HG03039 (cell line): ENCODE measurements around the gene ARHGAP12.

Source experiments
- ATAC-seq: cut with Tn5 transposase; IDR thresholded peaks from one replicate; pipeline ENCODE4 v1.9.1; 2021; ENCODE audit warnings: mild to moderate bottlenecking, moderate library complexity; ENCODE audit not compliant: unreplicated experiment

ARHGAP12 gene

DNA sequence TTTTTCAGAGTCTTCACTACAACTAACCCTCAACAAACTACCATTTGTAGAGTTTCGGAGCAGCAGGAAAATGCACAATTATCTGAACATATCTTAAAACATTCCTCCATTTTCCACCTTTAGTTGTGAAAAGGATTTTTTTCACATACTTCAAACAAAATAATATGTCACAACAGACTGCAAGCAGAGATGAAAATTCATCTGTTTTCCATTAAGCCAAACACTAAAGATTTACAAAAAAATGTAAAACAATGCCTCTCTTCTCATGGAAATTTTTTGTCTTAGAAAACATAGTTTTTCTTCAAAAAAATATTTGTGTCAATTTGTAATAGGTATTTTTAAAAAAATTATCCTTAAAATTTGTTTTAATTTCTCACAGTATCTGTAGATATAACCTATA is 98.9 kb downstream of the ARHGAP12 start:
- no peak for ATAC-seq

DNA sequence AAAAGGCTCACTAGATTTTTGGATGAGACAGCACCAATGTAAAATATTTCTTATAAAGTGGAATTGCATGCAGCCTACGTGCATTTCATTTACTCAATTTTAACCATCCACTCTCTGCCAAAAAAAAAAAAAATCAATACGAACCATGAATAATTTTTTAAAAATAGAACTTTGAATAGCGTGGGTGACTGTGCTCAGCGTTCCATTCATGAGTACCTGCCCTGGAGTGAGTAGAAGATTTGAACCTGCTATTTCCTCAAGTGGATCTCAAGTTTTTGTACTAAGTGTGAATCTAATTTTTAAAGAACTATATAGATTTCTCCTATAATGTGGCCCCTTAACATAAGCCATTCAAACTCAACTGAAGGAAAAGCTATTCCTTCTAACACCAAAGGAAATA is 105.3 kb downstream of the ARHGAP12 start:
- no peak for ATAC-seq

DNA sequence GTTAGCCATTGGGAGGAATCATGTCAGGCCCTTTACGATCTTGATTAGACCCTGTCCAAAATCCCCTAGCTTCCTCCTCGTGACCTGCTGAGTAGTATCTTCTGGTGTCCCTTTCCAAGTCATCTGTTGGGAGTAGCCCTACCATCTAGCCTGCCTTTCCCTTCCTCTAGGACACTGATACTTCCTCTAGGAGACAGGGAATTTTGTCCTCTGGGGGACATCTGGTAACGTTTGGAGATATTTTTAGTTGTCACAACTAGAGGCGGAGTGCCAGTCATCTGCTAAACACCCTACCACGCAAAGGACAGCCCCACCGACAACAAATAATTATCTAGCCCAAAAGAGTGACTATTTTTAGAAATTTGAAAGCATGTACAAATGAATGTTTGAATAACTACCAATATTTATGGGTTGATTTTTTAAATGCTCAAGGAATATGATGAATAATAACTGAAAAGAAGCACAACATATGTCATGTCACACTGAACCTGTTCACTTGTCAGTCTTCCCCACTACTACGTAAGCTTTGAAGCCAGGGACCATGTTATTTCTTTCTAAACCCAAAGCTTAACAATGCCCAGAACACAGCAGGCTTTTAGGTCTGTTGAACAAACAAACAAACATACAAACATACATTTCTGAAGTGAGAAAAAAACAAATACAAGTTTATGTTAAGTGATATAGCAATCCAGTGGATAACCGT is 105.9 kb downstream of the ARHGAP12 start:
- ATAC-seq = no peak

DNA sequence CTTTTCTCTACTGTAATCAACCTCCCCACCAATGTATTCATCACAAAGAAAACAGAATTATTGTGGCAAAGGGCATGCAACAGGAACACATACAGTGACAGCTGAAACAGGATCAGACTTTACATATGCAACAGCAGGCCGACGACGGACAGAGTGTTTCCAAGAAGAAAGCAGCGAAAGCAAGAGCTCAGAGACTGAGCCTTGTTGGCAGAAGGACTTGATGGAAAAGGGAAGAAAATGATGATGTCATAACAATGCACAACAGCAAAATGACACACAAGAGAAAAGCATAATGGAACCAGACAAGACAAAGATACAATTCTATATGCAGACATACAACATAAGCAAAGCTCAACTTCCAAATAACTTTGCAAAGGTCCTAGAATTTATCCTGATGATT is 106.5 kb downstream of the ARHGAP12 start:
- ATAC-seq = no peak

DNA sequence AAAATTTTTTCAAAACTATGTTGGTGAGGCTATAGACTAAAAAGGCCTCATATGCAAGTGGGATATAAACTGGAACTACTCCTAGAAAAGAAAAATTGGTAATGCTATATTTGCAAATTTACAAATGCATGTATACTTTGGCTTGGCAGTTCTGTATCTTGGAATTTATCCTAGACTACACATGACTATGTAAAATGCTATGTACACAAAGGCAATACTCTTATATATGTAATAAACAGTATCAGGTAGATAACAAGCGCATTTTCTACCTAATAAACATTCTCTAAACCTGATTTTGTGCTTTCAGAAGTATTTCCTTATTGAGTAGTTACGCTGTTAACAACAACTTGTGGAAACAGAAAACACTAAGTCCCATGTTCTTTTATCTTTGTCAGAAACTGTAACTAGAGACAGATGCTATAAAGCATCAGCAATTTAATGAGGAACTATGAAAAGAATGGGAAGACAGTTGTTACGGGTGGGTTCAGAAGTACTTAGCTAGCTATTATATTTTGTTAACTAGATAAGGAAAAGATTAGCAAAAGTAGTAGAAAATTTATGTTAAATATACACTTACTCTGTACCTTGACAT is 107.8 kb downstream of the ARHGAP12 start:
- ATAC-seq = no peak

DNA sequence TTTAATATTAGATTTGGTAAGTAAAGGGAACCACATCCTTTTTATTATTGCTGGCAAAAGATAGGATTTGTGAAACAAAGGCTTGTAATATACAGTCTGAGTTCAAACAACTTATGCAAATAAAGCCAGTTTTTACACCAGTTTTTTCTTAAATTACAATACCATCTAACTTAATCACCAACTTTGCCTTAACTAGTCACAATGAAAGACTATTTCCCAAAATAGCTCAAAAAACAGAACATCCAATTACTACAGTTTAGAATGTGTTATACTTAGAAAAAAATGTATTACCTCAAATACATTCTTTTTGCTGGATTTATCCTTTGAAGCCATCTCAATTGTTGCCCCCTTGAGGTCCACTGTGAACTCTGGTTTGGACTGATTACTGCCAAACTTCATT is 108.5 kb downstream of the ARHGAP12 start:
- no peak for ATAC-seq

DNA sequence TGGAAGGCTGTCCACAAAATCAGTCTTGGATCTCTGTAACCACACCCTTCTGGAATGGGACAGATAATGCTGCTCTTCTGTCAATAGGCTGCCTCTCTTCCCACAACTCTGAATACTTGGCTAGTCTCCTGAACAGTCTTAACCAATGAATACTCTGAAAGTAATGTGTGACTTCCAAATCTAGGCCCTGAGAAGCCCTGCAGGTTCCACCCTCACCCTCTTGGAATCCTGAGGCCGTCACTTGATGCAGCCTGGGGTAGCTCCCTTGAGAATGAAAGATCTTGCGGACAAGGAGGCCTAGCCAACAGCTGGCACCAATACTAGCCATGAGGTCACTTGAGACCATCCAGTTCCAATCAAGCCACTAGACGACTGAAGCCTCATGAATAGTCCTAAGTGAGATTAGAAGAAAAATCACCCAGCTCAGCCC is 109.2 kb downstream of the ARHGAP12 start:
- ATAC-seq = no peak

DNA sequence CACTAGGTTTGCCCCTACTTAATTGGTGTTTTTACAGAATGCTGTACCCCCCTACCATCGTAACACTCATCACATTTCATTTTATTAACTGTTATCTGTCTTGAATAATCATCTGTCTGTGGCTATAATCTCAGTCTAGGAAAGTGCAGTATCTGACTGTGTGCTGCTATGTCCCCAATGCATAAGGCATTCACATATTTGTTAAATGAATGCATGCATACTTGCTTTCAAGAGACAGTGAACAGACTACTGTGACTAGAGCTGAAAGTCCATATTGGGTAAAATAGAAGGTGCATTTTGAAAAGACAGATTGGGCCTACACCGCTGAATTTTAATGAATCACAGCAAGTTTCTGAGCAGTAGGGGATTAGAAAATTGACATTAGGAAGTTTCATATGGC is 112.3 kb downstream of the ARHGAP12 start:
- ATAC-seq = no peak

DNA sequence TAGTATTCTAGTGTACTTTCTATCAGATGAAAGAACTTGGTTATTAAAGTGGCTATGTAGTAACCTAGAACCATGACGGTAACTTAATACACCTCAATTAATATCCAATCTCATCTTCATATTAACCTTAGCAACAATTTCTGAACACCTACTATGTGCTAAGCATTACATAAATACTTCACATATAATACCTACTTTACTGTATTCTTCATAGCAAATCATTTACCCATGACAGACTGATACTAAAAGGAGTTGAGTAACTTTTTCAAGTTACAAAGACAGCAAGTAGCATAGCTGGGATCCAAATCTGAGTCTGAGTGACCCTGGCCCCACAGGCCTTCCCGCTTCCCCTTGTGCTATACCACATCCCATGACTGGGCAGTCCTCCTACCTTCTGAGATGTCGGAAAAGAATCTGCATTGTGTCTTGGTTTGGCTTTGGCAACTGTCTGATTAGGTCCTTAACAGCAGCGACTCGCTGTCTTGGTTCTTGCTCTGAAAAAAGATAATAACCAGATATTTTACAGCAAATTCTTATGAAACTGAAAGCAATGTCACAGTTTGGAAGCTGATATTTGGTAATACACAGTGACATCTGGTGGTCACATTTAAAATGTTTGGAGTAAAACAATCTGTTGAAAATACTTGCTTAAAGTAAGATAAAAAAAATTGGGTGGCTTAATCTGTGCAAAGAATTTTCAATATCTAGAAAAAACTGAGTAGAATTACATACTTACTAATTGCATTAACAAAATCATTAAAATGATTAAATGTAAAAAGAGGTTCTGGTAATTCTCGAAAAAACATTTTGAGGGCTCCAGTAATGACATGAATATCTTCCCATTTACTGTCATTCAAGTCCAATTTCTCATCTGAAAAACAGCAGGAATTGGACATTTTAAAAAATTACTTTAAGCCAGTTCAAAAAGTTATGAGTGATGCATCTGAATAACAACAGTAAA is 120.1 kb downstream of the ARHGAP12 start:
- ATAC-seq = no peak

DNA sequence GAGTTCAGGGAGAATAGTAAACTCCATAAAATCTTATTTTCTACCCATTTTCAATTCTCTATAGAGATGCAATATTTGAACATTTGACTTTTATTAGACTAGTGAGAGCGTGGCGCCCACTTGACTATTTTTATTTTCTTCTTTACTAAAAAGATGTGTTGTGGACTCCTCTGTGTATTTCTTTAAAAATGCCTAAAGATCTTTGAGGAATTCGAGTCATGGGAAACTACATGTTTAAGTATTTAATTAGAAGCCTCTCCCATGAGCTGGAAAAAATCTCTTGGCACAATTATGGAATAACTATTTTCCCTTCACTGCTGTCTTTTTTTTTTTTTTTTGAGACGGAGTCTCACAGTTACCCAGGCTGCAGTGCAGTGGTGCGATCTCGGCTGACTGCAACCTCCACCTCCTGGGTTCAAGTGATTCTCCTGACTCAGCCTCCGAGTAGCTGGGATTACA is 124.2 kb downstream of the ARHGAP12 start:
- no peak for ATAC-seq

DNA sequence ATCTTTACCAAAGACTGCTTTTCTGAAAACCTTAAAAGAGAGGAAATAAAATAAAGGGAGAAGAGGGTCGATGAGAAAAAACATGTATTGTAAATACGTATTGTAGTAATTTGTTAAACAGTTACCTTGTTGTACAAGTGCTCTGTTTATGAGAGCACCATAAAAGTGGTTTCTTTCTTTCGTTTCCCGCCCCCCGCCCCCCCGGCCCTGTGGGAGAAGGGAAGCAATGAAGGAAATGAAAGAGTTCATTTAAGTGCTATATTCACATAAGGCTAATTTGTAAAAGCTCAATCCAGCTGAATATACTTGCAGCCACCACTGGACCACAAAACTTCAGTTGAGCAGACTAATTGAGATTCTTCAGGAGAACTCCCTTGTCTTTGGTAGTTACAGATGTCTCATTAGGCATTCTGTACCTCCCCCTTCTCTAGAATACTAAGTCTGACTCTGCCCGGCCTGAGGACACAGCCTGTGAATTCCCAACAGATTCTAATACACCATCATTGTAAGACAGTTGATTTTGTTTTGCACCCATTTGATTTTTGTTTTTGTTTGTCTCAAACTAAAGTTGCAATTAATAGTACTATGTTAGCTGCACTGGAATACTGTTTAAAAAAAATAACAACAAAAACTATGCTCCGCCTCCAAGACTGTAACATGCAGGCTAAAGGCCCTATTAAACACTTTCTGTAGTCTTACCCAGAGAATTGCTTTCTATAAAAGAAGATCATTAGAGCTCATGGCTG is 124.9 kb downstream of the ARHGAP12 start:
- no peak for ATAC-seq

DNA sequence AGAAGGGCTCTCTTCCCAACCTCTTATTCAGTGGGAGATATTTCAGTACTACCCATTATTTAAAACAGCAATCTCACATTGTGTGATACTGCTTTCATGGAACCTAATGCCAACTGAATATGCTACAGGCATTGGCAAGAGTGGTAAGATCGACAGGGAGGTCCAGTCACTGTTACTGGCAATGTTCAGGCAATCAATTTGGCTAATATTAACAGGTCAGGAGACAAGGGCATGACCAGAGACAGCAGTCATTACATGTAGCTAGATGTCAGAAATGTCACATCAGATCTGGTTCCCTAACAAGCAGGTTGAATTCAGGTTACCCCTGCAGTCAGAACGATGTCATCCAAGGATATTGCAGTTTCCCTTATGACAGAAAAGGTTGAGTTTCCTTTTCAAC is 129.4 kb downstream of the ARHGAP12 start:
- no peak for ATAC-seq

DNA sequence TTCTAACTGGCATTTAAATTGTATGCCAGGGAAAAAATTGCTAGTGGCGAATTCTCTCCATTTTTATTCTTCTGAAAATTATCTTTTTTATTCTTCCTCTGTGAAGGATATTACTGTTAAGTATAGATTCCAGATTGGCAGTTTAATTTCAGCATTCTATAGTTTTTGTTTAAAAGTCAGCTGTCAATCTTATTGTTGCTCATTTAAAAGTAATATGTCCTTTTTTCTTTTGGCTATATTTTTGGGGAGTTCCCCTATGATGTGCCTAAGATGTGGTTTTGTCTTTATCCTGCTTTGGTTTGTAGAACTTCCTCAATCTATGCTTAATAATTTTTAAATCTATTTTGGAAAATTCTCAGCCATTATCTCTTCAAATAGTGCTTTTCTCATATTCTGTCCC is 135.9 kb downstream of the ARHGAP12 start:
- ATAC-seq = no peak

DNA sequence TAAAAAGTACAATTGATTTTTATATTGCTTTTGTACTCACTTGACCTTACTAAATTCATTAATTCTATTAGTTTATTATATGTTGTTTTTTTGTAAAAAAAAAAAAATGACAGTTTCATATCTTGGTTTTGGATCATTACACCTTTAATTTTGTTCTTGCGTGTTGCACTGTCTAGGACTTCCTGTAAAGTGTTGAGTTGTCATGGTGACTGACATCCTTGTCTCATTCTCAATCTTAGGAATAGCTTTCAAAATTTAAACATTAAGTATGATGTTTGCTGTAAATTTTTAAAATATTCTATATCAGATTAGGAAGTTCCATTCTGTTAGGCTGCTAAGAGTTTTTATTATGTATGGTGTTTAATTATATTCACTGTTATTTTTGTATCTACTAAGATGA is 139.1 kb downstream of the ARHGAP12 start:
- ATAC-seq = no peak

DNA sequence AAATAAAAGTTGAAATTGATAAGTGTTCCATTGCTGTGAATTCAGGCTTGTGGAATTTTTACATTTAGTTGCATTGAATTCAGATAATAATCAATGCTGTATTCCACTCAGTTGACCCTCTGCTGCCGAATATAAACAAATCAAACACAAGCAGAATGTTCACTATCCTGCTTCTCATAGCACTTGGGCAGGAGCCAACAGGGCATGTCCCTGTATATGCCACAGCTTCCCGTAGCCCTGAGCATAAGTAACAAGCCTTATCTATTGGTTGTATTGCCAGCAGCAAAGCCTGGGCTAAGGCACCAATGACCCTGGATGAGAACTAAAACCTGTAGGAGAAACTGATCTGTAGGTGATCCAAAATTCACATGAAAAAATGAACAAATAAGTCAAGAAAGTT is 145.9 kb downstream of the ARHGAP12 start:
- no peak for ATAC-seq

DNA sequence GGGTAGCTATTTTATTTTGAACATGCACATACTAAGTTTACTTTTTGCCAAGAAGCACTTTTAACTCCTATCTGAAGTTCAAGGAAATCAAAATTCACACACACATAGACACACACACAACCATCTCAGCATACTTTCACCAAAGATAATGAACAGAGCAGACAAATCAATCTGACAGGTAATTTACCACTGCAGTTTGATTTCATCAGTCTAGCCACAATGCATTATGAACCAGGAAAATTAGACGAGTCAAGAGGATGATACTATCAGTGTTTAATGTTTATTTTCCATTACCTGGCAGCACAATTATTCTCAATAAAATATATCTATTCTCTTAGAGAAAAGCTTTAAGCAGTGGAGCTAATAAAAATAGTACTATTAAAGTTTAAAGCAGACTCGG is 147.9 kb downstream of the ARHGAP12 start:
- no peak for ATAC-seq

DNA sequence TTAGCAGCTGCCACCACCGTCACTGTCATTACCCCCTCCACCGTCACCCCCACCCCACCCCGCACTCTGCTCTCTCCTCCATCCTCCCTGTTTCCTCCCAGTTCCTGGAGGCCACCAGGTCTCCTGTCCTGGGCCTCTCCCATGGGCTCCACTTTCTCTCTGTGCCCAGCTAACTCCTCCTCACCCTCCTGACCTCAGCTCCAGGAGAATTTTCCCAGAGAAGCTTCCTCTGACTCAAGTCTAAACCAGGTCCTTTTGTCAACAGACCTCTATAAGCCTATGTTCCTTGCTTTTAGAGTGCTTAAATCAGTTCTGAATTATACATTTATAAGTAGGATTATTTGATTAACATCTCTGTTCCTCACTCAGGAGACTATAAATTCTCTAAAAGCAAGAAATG is 150.0 kb downstream of the ARHGAP12 start:
- ATAC-seq = no peak

DNA sequence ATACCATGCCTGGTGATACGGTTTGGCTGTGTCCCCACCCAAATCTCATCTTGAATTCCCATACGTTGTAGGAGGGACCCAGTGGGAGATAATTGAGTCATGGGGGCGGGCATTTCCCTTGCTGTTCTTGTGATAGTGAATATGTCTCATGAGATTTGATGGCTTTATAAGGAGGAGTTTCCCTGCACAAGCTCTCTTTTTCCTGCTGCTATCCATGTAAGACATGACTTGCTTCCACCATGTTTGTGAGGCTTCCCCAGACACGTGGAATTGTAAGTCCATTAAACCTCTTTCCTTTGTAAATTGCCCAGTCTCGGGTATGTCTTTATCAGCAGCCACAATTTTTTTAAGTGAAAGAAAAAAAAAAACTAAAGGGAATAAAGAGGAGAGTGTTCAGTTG is 152.5 kb downstream of the ARHGAP12 start:
- ATAC-seq = no peak

DNA sequence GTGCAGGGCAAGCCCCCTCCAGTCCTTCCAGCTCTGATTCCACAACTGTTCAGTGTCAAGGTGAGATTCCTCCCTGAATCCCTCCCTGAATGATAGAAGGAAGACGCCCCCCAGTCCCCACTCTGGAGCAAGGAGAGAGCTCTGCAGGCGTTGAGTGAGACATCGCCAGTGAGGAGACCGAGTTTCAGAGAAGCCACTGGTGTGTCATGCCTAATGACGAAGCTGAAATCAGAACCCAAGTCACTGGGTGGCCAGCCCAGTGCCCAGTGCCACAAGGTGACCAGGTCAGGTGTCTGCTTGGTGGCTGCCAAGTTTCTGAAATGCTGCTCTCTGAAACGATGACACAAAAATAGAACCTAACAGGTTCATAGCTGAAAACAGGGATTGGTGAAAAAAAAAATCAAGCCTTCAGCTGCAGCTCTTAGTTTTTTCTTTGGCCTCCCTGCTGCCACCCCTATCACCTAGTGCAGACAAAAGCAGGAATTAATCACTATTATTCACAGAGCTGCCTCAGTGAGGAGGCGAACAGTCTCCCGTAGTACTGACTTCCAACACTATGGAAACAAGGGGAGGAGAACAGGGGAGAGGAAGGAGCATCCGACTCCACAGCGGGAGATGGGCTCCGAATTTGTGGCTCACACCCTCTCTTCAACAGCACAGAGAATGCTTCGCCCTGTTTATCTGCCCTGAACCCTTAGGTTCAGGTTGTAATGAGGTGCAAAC is 153.5 kb downstream of the ARHGAP12 start:
- no peak for ATAC-seq

DNA sequence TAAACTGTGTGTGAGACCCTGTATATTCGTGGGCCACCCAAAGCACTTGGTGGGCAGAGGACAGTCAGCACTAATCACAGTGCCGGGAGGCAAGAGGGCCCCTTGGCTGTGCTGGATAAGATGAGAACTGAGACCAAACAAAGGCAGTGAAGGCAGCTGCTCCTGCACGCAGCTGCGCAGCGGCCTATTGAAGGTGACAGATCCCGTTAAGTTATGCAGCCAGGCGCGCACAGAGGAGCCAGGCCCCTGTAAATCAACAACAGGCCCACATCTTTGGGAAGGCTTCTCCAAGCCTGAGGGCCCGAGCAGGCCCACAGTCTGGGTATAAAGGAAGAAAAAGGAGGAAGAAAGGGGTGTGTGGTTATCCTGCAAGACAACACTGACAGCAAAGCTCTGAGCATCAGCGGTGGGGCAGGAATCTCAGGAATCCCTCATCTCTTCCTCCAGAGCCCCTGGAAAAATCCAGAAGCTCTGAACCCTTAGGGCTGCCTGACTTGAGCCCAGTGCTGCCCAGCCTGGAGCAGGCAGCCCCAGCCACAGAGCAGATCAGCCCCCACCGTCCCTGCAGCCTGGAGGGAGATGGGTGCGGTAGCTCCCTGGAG is 154.2 kb downstream of the ARHGAP12 start:
- no peak for ATAC-seq
